ENCODE measurements around the gene RSPO4.
"Not testable (repeated sequence)": the region's sequence is repeated elsewhere in the genome, so short reads cannot be mapped to it uniquely, and the experiment has no call there.

RSPO4 gene

GRCh38 chr20:1003920-1004697 is 2.0 kb upstream of the RSPO4 start:
- no peak for DNase-seq (ENCODE audit: low spot score)

GRCh38 chr20:1002682-1003561 is 811 bp upstream of the RSPO4 start:
- DNase-seq (ENCODE audit: low spot score): no peak

GRCh38 chr20:1001116-1001515 is 995 bp downstream of the RSPO4 start:
- no peak for DNase-seq (ENCODE audit: low spot score)

GRCh38 chr20:998231-998830 is 3.8 kb downstream of the RSPO4 start:
- DNase-seq (ENCODE audit: low spot score): no peak

GRCh38 chr20:997486-997885 is 4.6 kb downstream of the RSPO4 start:
- DNase-seq (ENCODE audit: low spot score): no peak

- DNase-seq (ENCODE audit: low spot score): no peak
Observed at GRCh38 chr20:997016-997415, 5.1 kb downstream of the RSPO4 start.

- no peak for DNase-seq (ENCODE audit: low spot score)
Observed at GRCh38 chr20:995170-995569, 6.9 kb downstream of the RSPO4 start.

- DNase-seq (ENCODE audit: low spot score): no peak
Observed at GRCh38 chr20:992801-993535, 9.1 kb downstream of the RSPO4 start.

- no peak for DNase-seq (ENCODE audit: low spot score)
Observed at GRCh38 chr20:991850-992249, 10.3 kb downstream of the RSPO4 start.

GRCh38 chr20:990293-990959 is 11.7 kb downstream of the RSPO4 start:
- DNase-seq (ENCODE audit: low spot score): no peak

- DNase-seq (ENCODE audit: low spot score): no peak
Observed at GRCh38 chr20:988272-988671, 13.8 kb downstream of the RSPO4 start.

GRCh38 chr20:987677-988076 is 14.4 kb downstream of the RSPO4 start:
- DNase-seq (ENCODE audit: low spot score): no peak

- DNase-seq (ENCODE audit: low spot score): no peak
Observed at GRCh38 chr20:986733-987355, 15.3 kb downstream of the RSPO4 start.

GRCh38 chr20:984994-985393 is 17.1 kb downstream of the RSPO4 start:
- DNase-seq (ENCODE audit: low spot score): not testable (repeated sequence)

GRCh38 chr20:982754-983153 is 19.4 kb downstream of the RSPO4 start:
- no peak for DNase-seq (ENCODE audit: low spot score)

- DNase-seq (ENCODE audit: low spot score): no peak
Observed at GRCh38 chr20:977021-977420, 25.1 kb downstream of the RSPO4 start.

GRCh38 chr20:976033-976432 is 26.1 kb downstream of the RSPO4 start:
- DNase-seq (ENCODE audit: low spot score): no peak

GRCh38 chr20:973785-974194 is 28.3 kb downstream of the RSPO4 start:
- DNase-seq (ENCODE audit: low spot score): peak; percentile 64

- DNase-seq (ENCODE audit: low spot score): no peak
Observed at GRCh38 chr20:972256-972655, 29.9 kb downstream of the RSPO4 start.

- DNase-seq (ENCODE audit: low spot score): no peak
Observed at GRCh38 chr20:971346-971745, 30.8 kb downstream of the RSPO4 start.

GRCh38 chr20:969868-970267 is 32.2 kb downstream of the RSPO4 start:
- DNase-seq (ENCODE audit: low spot score): no peak
